MM.1S (cell line): ENCODE data around the gene ZSCAN21.

Experiments
- EZH2phosphoT487 ChIP-seq: fragments of 300-600 bp; sonication (generic); IDR thresholded peaks from 2 replicates; pipeline ENCODE4 v1.6.1; 2018; ENCODE audit warnings: antibody characterized with exemption, low read length
- TF ChIP-seq, protein P1 (sequence below): fragments of 300-600 bp; sonication (generic); IDR thresholded peaks from 2 replicates; pipeline ENCODE4 v1.5.1; 2016; ENCODE audit warnings: antibody characterized with exemption, low read length, mixed read lengths

DNA sequence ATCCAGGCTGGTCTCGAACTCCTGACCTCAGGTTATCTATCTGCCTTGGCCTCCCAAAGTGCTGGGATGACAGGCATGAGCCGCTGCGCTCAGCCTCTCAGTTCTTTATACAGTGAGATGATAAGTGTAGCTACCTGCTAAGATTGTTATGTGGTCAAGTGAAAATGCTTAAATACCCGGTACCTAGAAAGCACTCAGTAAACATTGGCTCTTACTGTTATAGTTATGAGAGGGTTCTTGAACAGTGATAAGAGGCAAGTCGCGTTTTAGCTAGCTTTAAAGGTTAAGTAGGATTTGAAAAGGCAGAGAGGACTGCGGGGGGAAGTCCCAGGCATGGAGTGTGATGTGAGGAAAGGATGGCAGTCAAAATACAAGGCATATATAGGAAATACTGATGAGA, 29.7 kb upstream of the ZSCAN21 start:
- TF ChIP-seq, protein P1, sequence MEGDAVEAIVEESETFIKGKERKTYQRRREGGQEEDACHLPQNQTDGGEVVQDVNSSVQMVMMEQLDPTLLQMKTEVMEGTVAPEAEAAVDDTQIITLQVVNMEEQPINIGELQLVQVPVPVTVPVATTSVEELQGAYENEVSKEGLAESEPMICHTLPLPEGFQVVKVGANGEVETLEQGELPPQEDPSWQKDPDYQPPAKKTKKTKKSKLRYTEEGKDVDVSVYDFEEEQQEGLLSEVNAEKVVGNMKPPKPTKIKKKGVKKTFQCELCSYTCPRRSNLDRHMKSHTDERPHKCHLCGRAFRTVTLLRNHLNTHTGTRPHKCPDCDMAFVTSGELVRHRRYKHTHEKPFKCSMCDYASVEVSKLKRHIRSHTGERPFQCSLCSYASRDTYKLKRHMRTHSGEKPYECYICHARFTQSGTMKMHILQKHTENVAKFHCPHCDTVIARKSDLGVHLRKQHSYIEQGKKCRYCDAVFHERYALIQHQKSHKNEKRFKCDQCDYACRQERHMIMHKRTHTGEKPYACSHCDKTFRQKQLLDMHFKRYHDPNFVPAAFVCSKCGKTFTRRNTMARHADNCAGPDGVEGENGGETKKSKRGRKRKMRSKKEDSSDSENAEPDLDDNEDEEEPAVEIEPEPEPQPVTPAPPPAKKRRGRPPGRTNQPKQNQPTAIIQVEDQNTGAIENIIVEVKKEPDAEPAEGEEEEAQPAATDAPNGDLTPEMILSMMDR = no peak
- no peak for TF ChIP-seq EZH2phosphoT487
